LNCAP (cell line): ENCODE measurements around the gene PRRX1.

ENCODE experiments used
- CTCF ChIP-seq: fragments of 450-650 bp; IDR thresholded peaks from 2 replicates; pipeline ENCODE4 v1.5.1; 2017; ENCODE audit warnings: mild to moderate bottlenecking

PRRX1 gene

GRCh38 chr1:170716835-170717429 is 53.0 kb downstream of the PRRX1 start:
- TF ChIP-seq CTCF: no peak

- TF ChIP-seq CTCF: no peak
Measured at GRCh38 chr1:170720661-170721060, 56.7 kb downstream of the PRRX1 start.

GRCh38 chr1:170721621-170722020 is 57.7 kb downstream of the PRRX1 start:
- no peak for TF ChIP-seq CTCF

GRCh38 chr1:170723518-170723917 is 59.6 kb downstream of the PRRX1 start:
- no peak for TF ChIP-seq CTCF

GRCh38 chr1:170725326-170725725 is 61.4 kb downstream of the PRRX1 start:
- TF ChIP-seq CTCF: no peak

GRCh38 chr1:170727963-170728362 is 64.0 kb downstream of the PRRX1 start:
- TF ChIP-seq CTCF: no peak

- TF ChIP-seq CTCF: no peak
Measured at GRCh38 chr1:170729225-170730002, 65.5 kb downstream of the PRRX1 start.
